HG02798 (cell line): ENCODE measurements around the gene ZCCHC3.
"Not testable (repeated sequence)": the region's sequence is repeated elsewhere in the genome, so short reads cannot be mapped to it uniquely, and the experiment has no call there.

Experiments
- ATAC-seq: cut with Tn5 transposase; IDR thresholded peaks from one replicate; pipeline ENCODE4 v1.9.1; 2021; ENCODE audit warnings: mild to moderate bottlenecking; ENCODE audit not compliant: unreplicated experiment, poor library complexity

Gene ZCCHC3

DNA sequence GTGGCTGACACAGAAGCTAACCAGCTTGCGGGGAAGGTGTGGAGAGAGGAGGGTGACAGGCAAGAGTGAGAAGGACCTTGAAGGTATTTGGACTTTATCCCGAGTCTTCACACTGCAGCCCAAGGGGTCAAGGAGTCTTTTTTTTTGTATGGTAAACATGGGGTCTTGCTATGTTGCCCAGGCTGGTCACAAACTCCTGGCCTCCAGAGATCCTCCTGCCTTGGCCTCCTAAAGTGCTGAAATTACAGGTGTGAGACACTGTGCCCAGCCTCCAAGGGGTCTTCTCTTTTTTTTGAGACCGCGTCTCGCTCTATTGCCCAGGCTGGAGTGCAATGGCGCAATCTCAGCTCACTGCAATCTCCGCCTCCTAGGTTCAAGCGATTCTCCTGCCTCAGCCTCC lies 37.2 kb downstream of the ZCCHC3 start:
- ATAC-seq: no peak

DNA sequence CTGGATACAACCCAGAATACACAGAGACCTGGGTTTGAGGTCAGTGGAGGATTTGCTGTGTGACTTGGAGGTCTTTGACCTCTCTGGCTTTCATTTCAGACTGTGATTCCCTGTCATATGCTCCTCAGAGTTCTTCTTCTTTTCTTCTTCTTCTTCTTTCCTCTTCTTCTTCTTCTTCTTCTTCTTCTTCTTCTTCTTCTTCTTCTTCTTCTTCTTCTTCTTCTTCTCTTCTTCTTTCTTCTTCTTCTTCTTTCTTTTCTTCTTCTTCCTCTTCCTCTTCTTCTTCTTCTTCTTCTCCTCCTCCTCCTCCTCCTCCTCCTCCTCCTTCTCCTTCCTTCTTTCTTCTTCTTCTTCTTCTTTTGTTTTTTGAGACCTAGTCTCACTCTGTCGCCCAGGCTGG lies 38.7 kb downstream of the ZCCHC3 start:
- ATAC-seq: not testable (repeated sequence)

DNA sequence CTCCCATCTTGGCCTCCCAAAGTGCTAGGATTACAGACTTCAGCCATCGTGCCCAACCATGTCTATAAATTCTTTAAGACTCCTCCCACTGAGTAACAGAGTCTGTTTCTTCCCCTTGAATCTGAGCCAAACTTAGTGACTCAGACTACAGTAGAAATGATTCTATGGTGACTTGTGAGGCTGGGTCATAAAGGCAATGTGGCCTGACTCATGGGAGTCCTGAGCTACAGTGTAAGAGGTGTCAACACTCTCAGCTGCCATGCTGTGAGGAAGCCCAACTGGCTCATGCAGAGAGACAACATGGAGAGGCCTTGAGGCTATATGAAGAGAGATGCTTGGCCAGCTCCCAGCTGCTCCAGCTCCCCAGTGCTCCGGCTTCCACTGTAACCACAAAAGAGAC lies 44.3 kb downstream of the ZCCHC3 start:
- no peak for ATAC-seq

DNA sequence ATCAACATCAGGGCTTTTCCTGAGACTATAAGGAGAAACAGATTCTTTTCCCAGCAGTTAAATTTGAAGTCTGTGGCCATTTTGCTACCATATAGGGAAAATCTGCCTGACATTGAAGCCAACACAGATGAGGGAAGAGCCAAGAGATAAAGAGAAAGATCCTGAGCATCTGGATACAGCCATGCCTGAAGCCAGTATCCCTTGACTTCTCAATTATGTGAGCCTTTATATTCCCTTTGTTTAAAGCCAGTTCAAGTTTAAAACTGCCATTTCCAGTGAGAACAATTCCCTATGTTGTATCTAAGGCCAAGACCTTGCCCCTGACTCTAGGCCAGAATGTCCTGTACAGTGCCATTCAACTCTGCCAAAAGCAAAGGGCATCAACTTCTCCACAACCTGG lies 45.7 kb downstream of the ZCCHC3 start:
- no peak for ATAC-seq

DNA sequence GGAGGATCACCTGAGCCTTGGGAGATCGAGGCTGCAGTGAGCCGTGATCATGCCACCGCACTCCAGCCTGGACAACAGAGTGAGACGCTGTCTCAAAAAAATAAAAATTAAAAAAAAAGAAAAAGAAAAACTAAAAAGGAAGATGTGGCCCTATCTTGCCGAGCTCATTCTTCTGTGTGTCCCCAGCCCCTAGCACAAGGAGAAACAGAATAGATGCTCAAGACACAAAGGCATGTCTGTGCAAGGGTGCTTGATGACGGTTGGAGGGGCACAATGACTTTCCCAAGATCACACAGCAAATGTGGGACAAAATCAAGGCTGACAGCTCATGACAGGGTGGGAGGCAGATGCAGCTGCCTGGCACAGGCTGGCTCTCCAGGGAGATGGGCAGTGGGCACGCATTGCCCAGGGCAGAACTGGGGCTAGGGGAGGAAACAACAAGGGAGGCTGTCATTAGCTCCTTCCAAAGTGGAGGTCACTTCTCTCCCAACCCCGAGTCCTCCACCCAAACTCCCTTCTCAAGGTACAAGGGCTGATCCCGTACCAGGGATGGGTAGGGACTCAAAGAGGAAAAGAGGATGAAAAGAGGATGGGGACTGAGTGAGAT lies 48.8 kb downstream of the ZCCHC3 start:
- ATAC-seq: no peak

DNA sequence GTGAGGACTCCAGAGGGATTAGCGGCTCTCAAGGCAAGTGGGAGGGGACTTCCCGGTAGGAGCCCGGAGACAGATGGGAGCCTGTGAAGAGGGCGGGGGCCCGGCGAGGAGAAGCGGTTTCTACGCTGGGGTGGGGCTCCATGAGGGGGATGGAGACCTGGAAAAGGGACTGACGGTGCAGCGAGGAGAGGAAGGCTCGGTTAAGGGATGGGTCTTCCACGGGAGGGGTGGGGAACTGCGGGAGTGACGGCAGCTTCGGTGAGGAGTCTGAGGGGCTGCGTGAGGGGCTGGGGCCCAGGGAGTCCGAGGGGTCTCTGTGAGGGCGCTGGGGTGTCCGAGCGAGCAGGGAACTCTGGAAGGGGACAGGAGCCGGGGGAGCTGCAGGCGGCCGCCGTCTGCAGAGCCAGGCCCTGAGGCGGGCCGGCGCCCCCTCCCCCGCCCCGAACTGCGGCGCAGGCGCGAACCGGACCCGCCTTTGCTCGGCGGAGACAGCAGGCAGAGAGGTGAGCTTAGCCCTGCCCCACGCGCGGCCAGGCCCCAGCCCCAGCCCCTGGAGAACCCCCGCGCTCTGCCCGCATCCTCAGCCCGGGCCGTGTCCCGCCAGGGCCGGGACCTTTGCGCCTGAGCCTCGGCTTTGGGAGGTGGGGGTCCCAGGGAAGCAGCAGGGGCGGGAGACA lies 49.4 kb downstream of the ZCCHC3 start, which contains the start of gene NRSN2:
Gene NRSN2, plus strand, starts transcription at position 472 of the 677 bp plus-strand sequence. CDS start 2,533 bp downstream, outside the sequence.
- ATAC-seq: peak; percentile 42

DNA sequence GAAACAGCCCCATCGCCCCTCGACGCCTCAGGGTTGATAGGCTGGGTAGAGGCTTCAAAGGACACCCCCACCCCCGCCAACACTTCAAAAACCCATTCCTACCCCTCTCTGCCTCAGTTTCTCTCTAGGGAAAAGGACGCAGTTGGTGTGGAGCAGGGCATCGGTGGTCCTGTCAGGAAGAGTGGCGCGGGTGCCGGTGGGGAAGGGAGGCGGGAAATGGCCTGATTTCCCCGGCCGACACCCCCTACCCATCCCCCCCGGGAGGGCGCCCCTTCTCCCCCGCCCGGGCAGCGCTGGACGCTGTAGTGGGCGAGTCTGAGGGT lies 49.9 kb downstream of the ZCCHC3 start:
- ATAC-seq: peak; percentile 1

DNA sequence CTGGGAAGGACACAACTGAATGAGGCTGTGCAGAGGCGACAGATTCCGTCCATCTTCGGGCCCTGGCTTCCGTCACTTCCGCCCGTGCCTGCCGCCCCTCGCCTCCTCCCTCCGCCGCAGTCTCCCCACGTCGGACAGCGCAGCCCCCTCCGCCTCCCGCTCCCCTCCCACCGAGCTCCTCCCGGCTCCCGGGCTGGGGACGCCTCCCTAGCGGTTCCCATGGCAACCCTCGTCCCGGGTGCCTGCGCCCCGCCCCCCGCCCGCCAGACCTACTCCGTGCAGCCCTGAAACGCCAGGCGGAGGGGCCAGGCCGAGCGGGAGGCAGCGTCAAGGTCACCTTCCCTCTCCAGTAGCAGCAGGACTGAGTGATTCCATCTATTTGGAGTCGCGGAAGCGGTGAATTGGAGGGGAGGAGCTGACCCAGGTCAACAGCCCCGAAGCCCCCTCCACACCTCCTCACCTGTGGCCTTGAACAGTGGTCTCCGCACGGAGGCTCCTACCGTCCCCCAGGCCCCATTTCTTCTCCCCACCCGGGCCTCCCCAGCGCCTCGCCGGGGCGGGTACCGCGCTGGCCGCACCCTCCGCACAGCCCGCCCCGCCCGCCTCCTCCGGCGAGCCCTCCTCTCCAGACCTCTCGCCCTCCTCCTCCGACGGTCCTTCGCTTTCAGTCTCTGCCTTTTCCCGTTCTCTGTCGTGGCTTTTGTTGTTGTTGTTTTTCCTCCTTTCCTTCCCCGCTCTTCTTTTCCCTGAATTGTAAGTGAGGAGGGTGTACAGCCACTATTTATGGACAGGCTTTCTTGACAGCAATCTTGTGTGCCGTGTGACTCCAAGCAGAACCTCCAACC lies 50.5 kb downstream of the ZCCHC3 start:
- ATAC-seq: peak; percentile 87

DNA sequence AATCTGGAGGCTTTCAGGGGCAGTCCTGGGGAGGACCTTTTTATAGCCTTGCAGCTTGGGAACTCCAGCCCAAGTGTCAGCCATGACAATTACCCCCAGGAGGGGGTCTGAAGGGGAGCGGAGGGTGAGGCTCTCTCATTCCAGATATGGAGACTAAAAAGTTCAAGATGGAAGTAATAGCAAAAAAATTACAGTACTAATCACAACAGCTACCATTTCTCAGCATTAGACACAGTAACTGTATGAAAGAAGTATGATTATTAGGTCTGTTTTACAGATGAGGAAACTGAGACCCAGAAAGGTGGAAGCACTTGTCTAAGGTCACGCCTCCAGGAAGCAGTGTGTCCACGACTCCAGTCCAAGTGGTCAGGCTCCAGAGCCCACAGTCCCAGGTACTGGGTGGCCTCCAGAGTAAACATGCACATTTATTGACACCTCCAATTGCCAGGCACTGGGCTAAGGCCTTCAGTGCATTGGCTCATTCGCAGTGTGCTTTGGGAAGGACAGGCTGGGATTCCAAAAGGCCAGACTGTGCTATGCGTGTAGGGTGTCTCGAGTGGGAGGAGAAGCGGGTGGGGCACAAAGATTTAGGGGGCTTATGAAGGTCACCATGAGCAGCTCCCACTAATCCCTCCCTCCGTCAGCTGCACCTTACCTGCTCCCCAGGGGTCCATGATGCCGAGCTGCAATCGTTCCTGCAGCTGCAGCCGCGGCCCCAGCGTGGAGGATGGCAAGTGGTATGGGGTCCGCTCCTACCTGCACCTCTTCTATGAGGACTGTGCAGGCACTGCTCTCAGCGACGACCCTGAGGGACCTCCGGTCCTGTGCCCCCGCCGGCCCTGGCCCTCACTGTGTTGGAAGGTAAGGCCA lies 51.8 kb downstream of the ZCCHC3 start:
- no peak for ATAC-seq
